ENCODE data around the gene SLC6A11. TPM values are rescaled to one million over a fixed set of nuclear protein-coding genes. Genes with fewer than 3 reads are reported as not detected.

The SLC6A11 gene
- total and polyA plus RNA-seq, 7 donors, result 0.06 TPM; not detected in 6

GRCh38 chr3:10775259-10775658, 40.8 kb upstream of the SLC6A11 start:
- TF ChIP-seq CTCF (IDR thresholded peaks at IDR 0.05), result no peak
- no peak for ATAC-seq
- H3K4me1 ChIP-seq, result no peaks in the 10 kb centered on the region
- no peak overlapping the region for H3K27ac ChIP-seq
- H3K9me3 ChIP-seq, result no peaks in the 10 kb centered on the region
- H3K27me3 ChIP-seq (ENCODE audit: insufficient read depth in 3 of 3, low read length in 2 of 3), result peaks cover 0 to 39% (median 11%) of the 10 kb centered on the region in 3 donors
- no peaks in the 10 kb centered on the region for H3K36me3 ChIP-seq (ENCODE audit: insufficient read depth in 1 of 2, low read depth in 1 of 2)
- intact Hi-C loops (cut with DNase I), result loop anchor here in 1 of 2 donors (5.0 kb wide), 1 partner anchor 362 kb away; no protein-coding TSS in a partner anchor
- WGBS, 3 donors, result 74 to 83% (median 83%) methylated on average over 8 of the region's 8 CpGs
- H3K4me3 ChIP-seq, result no peak overlapping the region
- DNase-seq, result no peak

GRCh38 chr3:10775828-10776227, 40.2 kb upstream of the SLC6A11 start:
- ATAC-seq (no peak), DNase-seq (no peak)
- TF ChIP-seq CTCF (IDR thresholded peaks at IDR 0.05), result no peak
- Histone ChIP-seq H3K9me3 (no peaks in the 10 kb centered on the region), H3K27ac (no peak overlapping the region), H3K36me3 (ENCODE audit: insufficient read depth in 1 of 2, low read depth in 1 of 2) (no peaks in the 10 kb centered on the region), H3K4me3 (no peak overlapping the region), H3K27me3 (ENCODE audit: insufficient read depth in 3 of 3, low read length in 2 of 3) (peaks cover 0 to 39% (median 11%) of the 10 kb centered on the region in 3 donors), H3K4me1 (no peaks in the 10 kb centered on the region)
- intact Hi-C loops (cut with DNase I), result loop anchor here in 1 of 2 donors (5.0 kb wide), 1 partner anchor 361 kb away; no protein-coding TSS in a partner anchor
- 78 to 87% (median 83%) methylated on average over 3 of the region's 3 CpGs for WGBS, 3 donors

- H3K9me3 ChIP-seq, result no peaks in the 10 kb centered on the region
- DNase-seq, result no peak
- intact Hi-C loops (cut with DNase I), result loop anchor here in 1 of 2 donors (5.0 kb wide), 1 partner anchor 360 kb away; no protein-coding TSS in a partner anchor
- 52 to 68% (median 62%) methylated on average over 2 of the region's 2 CpGs for WGBS, 3 donors
- no peak for TF ChIP-seq CTCF (IDR thresholded peaks at IDR 0.05)
- peaks cover 0 to 21% (median 8%) of the 10 kb centered on the region in 3 donors for H3K27me3 ChIP-seq (ENCODE audit: insufficient read depth in 3 of 3, low read length in 2 of 3)
- no peaks in the 10 kb centered on the region for H3K4me1 ChIP-seq
- H3K4me3 ChIP-seq, result no peak overlapping the region
- H3K27ac ChIP-seq, result no peak overlapping the region
- ATAC-seq, result no peak
- H3K36me3 ChIP-seq (ENCODE audit: insufficient read depth in 1 of 2, low read depth in 1 of 2), result no peaks in the 10 kb centered on the region
These were observed 38.4 kb upstream of the SLC6A11 start for GRCh38 chr3:10777627-10778026.

- no peak overlapping the region for H3K27ac ChIP-seq
- H3K4me3 ChIP-seq, result no peak overlapping the region
- intact Hi-C loops (cut with DNase I), result loop anchor here in 1 of 2 donors (5.0 kb wide), 1 partner anchor 359 kb away; no protein-coding TSS in a partner anchor
- WGBS, 3 donors, result 74 to 78% (median 75%) methylated on average over 8 of the region's 8 CpGs
- no peak for TF ChIP-seq CTCF (IDR thresholded peaks at IDR 0.05)
- no peak for DNase-seq
- no peak for ATAC-seq
- no peaks in the 10 kb centered on the region for H3K4me1 ChIP-seq
- no peaks in the 10 kb centered on the region for H3K36me3 ChIP-seq (ENCODE audit: insufficient read depth in 1 of 2, low read depth in 1 of 2)
- no peaks in the 10 kb centered on the region for H3K9me3 ChIP-seq
- peaks cover 0 to 17% (median 2%) of the 10 kb centered on the region in 3 donors for H3K27me3 ChIP-seq (ENCODE audit: insufficient read depth in 3 of 3, low read length in 2 of 3)
These were observed 37.3 kb upstream of the SLC6A11 start for GRCh38 chr3:10778492-10779292.

All from psoas muscle (tissue), 8 donors.